Cerebellar nuclear complex (tissue), 1 donor: ENCODE measurements around the gene FAM170A.

Experiments
- DNase-seq, 2 experiments: peaks; one replicate each; lab custom pipeline; 2025; lab: John Stamatoyannopoulos, UW

The FAM170A gene

DNA sequence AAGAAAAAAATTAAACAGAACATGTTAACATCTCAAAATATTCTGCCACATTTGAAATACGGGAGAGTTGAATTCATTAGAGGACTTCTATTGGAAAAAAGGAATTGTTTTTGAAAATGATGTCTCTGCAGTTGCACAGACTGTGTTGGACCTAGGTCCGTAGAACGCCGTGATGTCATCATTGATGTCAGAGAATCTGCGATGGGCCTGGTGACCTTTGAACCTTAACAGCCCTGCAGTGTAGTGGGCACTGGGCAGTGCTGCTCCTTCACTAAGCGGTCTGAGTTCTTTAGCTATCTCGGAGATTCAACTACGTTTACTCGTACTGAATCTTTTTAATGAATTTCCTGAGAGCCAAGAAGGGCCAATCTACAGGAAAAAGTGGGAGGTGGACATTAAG lies at the start of gene FAM170A:
FAM170A (plus strand) TSS at position 220 of the 400 bp plus-strand sequence. CDS start 211 bp downstream, outside the sequence.
- DNase-seq: no peak

DNA sequence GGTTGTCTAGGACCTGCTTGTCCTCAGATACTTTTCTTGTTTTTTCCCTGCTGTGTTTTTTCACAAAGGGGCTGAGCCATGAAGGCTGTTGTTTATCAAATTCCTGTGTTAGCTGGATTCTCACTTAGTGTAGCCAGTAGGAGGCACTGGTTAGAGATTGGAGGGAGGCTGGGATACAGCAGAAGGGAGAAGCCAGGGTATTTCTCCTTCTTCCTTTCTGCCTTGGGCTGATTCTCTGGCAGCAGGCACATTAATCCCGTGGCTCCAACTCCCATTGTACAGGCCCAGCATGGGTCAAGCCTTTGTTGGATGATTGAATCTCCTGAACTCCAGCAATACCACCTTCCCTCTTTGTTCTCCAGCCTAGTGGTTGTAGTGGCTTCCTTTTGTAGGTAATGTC lies 46.4 kb upstream of the FAM170A start:
- DNase-seq: no peak

DNA sequence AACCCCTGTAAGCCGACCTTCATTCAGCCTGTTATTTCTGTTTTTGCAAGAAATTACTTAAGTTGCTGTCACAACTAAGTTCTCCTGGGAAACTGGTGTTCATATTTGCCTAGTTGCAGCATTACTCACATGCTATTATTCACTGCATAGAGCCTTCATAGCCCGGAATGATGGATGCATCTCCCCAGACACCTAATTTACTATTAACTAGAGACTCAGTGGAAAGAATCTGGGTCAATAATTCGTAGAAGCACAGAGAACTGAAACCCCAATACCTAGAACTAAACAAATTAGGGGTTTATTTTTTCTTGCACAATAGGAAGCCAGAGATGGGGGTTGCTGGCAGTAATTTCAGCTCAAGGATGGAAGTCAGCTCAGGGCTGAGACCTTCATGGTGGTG lies 45.7 kb upstream of the FAM170A start:
- DNase-seq: no peak

DNA sequence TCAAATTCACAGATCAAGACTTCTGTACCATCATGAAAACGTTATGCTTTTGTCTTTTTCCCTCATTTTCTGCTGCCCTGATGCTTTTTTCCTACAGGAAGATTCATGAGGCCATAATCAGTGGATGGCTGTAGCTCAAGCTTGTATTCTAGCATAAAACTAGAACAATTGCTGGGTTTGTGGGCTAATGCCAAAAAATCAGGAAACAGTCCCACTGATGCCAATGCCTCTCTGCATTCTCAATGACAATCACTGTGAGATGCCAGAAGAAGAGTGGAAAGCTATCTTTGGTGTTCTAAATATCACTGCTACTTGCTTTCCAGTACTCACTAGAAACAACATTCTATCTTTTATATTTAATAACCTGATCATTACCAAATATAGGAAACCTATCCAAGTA lies 33.3 kb upstream of the FAM170A start:
- DNase-seq: no peak

- no peak for DNase-seq
Observed at GRCh38 chr5:119597728-119598298, 31.5 kb upstream of the FAM170A start.

DNA sequence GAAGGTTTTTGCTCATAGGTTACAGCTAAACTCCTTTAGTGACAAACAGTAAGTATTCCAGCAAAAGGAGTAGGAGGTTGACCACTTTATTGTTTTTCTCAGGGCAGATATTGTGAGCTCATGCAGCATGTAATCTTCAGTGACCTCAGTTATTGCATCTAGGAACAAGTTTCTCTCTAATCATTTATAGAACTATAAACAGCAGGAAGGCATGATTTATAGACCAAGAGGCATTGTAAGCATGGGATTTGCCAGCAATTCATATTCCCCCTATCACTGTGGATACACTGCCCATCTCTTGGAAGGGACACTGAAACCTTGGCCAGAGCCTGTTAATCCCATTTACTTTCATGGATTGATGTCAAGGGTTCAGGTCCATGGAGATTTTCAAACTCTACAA lies 15.4 kb upstream of the FAM170A start:
- no peak for DNase-seq

GRCh38 chr5:119614838-119615237 lies 14.5 kb upstream of the FAM170A start:
- no peak for DNase-seq

GRCh38 chr5:119626086-119626485 lies 3.3 kb upstream of the FAM170A start:
- no peak for DNase-seq

DNA sequence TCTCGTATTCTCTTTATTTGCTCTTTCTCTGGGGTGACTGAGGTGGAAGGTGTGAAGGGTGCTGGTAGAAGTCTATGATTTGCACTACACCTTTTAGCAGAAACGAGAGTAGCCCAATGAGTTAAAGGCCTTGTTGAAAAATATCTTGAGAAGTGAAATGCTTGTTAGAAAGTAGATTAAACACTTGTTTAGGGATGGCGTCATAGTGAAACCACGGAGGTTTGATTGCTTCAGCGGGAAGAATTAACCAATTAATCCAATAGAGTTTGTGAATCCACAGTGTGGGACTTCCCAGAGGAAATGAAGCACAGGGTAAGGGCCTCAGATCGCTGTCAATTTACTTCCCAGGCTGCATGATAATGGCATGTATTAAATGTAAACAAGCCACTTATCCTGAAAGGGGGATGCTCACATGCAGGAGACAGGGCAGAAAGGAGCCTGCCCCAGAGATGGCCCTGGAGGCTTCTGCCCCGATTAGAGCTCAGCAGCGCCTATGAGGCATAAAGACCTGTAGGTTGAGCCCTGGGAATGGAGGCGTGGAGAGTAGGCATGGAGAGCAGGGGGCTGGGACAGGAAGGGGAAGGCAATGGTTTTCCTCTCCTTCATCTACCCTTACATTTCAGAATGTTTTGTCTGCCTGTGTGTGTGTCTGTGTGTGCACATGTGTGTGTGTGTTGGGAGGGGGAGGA lies 1.5 kb downstream of the FAM170A start:
- no peak for DNase-seq

- no peak for DNase-seq
Observed at GRCh38 chr5:119631660-119632059, 2.3 kb downstream of the FAM170A start.

DNA sequence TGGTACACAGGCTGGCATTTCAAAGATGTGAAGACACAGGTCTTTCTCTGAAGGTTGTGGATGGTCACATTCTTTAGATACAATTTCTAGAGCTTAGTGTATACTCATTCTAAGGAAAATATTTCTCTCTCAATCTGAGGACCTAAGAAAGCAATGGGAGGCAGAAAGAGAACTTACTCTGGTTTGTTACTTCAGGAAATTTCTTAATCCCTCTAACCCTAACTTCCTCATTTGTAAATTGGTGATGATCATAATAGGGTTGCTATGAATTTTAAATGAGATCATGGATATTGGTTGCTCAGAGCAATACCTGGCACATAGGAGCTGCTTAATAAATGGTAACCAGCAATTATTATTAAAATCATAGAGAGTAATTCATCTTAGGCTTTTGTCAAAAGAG lies 22.1 kb downstream of the FAM170A start:
- DNase-seq: no peak

DNA sequence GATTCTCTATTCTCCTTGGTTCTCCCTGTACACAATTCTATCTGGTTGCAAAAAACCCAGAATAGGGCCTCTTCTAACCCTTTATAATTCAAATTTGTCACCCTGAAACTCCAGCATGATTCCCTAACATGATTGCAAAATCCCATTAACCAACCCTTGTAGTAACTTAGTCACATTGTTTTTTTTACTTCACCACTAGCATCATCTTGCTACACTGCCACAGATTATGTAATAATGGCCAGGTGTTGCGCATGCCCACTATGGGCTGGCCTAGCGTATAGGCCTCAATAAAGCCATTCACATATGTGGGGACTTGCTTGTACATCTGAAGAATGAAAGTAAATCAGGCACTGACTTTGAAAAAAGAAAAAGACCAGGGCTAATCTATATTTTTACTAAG lies 25.7 kb downstream of the FAM170A start:
- no peak for DNase-seq

DNA sequence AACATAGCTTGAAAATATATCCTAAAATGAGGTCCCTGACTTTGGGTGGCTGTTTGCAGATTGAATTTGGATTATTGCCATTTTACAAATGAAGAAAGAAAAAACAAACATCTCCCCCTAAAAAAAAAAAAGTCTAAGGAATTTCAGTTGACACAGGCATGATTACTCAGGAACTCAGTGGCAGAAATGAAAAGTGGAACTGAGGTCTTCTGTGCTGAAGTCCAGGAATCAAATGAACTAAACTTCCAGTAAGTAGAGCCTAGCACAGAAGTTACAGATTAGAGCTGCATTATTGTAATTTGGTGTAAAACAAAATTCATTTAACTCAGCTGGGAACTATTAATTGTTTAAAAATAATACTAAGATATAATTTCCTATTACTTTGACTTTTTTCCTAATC lies 26.7 kb downstream of the FAM170A start:
- DNase-seq: no peak

DNA sequence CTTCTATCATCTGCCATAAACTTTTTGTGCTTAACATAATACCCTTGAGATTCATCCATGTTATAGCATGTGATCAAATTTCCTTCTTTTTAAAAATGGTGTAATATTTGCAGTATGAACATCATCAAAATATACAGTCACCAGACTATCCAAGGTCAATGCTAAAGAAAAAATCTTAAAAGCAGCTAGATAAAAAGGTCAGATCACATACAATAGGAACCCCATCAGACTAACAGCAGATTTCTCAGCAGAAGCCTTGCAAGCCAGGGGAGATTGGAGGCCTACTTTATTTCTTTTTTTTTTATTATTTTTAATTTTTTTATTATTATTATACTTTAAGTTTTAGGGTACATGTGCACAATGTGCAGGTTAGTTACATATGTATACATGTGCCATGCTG lies 37.2 kb downstream of the FAM170A start:
- no peak for DNase-seq

DNA sequence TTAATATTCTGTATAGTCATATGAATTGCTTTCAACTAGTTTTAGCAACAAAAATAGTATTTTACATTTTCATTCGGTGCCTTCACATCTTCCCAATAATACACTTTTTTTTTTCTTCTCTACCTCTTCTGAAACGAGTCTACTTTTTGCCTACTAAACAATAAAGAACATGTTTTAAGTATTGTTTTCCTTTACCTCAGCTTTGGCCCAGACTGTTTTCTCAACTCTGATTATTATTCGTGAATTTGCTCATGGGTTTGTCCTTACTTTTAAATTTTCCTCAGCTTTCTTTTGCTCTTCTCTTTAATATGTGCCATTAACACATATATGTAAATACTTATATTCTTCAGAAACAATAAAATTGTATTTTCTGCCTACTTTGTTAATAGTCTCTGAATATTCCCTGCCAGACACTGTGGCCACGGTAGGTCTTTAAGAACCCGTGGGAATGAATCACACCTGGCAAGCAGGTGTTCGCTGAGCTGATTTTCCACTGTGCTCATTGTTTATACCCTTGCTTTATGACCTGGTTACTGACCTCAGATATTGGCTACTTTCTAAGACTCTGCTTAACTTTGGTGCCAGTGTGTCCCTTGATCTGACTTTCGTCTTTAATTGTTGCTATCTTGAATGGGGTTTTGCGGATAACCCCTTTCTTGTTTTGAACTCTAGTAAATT lies 49.1 kb downstream of the FAM170A start:
- no peak for DNase-seq

- no peak for DNase-seq
Observed at GRCh38 chr5:119680080-119680479, 50.7 kb downstream of the FAM170A start.

DNA sequence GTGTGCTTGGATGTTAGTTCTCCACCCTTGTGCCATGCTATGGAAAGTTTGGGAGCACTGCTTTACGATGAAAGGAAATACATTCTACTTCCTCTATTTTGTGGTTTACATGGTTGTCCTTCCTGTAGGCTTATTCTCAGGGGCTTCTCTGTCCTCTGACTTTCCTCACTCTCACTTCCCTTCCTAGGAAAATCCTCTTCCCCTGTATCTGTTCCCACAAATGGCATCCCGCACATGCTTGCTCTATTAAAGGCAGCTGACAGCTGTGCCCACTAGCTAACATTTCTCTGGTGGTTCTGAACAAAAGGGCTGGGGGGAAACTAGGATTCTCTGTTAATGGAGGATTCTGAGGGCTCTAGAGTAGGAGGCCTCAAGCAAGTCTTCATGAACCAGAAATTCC lies 52.4 kb downstream of the FAM170A start:
- no peak for DNase-seq

- no peak for DNase-seq
Observed at GRCh38 chr5:119682372-119682771, 53.0 kb downstream of the FAM170A start.
